HG03571 (cell line): Measurements from ENCODE around the gene MUC20.
"Not testable (repeated sequence)": the region's sequence is repeated elsewhere in the genome, so short reads cannot be mapped to it uniquely, and the experiment has no call there.

Experiments used
- ATAC-seq: cut with Tn5 transposase; IDR thresholded peaks from one replicate; pipeline ENCODE4 v1.9.1; 2021; ENCODE audit not compliant: unreplicated experiment

The MUC20 gene

GRCh38 chr3:195728789-195729188 lies 8.0 kb downstream of the MUC20 start:
- ATAC-seq: not testable (repeated sequence)

- no peak for ATAC-seq
Measured at GRCh38 chr3:195729476-195730251, 8.9 kb downstream of the MUC20 start.

- ATAC-seq: no peak
Measured at GRCh38 chr3:195731356-195731905, 10.7 kb downstream of the MUC20 start.

GRCh38 chr3:195732940-195733339 lies 12.2 kb downstream of the MUC20 start:
- ATAC-seq: no peak

- no peak for ATAC-seq
Measured at GRCh38 chr3:195735036-195735695, 14.4 kb downstream of the MUC20 start.

GRCh38 chr3:195736866-195737490 lies 16.2 kb downstream of the MUC20 start:
- ATAC-seq: no peak

GRCh38 chr3:195737782-195738181 lies 17.0 kb downstream of the MUC20 start:
- not testable (repeated sequence) for ATAC-seq

GRCh38 chr3:195738274-195739044 lies 17.7 kb downstream of the MUC20 start:
- ATAC-seq: no peak

GRCh38 chr3:195739561-195740111 lies 18.9 kb downstream of the MUC20 start:
- no peak for ATAC-seq

GRCh38 chr3:195744437-195744836 lies 23.7 kb downstream of the MUC20 start:
- ATAC-seq: no peak

GRCh38 chr3:195746346-195746745 lies 25.6 kb downstream of the MUC20 start:
- no peak for ATAC-seq

GRCh38 chr3:195746751-195747150 lies 26.0 kb downstream of the MUC20 start:
- ATAC-seq: no peak

GRCh38 chr3:195748661-195749060 lies 27.9 kb downstream of the MUC20 start:
- no peak for ATAC-seq

GRCh38 chr3:195749101-195749500 lies 28.3 kb downstream of the MUC20 start:
- not testable (repeated sequence) for ATAC-seq

- no peak for ATAC-seq
Measured at GRCh38 chr3:195750797-195751520, 30.2 kb downstream of the MUC20 start.

GRCh38 chr3:195751560-195751959 lies 30.8 kb downstream of the MUC20 start:
- no peak for ATAC-seq

GRCh38 chr3:195752066-195752465 lies 31.3 kb downstream of the MUC20 start:
- ATAC-seq: no peak

GRCh38 chr3:195752546-195753331 lies 32.0 kb downstream of the MUC20 start:
- no peak for ATAC-seq

- no peak for ATAC-seq
Measured at GRCh38 chr3:195753581-195753980, 32.8 kb downstream of the MUC20 start.
